OCI-M1 (cell line): Measurements from ENCODE around the gene ZMIZ2.
A peak's percentile ranks its signal among the peaks of the same experiment; 100 is the strongest.
"Not testable (repeated sequence)": the region's sequence is repeated elsewhere in the genome, so short reads cannot be mapped to it uniquely, and the experiment has no call there.

Experiments used
- DNase-seq: peaks from one replicate; lab custom pipeline; 2025; lab: John Stamatoyannopoulos, UW

ZMIZ2 gene

DNA sequence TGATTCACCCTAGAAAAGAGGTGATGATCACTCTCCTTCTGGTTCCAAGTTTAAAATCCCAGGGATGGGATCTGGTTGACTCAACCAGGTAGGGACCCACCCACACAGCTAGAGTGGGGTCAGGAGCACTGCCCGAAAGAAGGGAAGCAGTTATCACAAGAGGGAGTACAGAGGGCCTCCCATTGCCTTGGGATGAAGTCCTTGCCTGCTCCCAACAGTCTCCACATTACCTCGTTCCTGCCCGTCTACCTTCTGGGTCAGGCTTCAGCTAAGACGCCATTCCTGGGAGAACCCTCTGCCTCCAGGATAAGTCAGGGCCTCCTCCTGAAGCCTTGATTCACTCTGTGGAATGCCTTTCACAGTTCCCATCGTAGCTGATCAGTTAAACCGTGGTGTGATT, 23.8 kb downstream of the ZMIZ2 start:
- DNase-seq: no peak

DNA sequence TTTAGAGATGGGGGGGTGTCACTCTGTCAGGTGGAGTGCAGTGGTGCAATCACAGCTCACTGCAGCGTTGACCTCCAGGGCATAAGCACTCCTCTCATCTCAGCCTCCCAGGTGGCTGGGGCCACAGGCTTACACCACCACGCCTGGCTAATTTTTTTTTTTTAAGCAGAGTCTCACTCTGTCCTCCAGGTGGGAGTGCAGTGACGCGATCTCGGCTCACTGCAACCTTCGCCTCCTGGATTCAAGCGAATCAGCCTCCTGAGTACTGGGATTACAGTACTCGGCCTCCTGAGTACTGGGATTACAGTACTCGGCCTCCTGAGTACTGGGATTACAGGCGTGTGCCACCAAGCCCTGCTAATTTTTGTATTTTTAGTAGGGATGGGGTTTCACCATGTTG, 24.2 kb downstream of the ZMIZ2 start:
- DNase-seq: no peak

DNA sequence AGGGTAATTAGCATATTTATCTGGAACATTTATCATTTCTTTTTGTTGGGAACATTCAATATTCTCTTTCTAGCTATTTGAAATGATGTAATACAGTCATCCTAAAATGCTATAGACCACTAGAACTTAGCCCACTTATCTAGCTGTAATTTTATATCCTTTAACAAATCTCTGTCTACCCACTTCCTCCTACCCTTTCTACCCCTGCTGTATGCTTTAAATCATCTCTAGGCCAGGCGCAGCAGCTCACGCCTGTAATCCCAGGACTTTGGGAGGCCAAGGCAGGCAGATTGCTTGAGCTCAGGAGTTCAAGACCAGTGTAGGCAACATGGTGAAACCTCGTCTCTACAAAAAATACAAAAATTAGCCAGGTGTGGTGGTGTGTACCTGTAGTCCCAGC, 25.8 kb downstream of the ZMIZ2 start:
- DNase-seq: not testable (repeated sequence)

- DNase-seq: no peak
Measured at GRCh38 chr7:44775383-44776107, 26.9 kb downstream of the ZMIZ2 start.

DNA sequence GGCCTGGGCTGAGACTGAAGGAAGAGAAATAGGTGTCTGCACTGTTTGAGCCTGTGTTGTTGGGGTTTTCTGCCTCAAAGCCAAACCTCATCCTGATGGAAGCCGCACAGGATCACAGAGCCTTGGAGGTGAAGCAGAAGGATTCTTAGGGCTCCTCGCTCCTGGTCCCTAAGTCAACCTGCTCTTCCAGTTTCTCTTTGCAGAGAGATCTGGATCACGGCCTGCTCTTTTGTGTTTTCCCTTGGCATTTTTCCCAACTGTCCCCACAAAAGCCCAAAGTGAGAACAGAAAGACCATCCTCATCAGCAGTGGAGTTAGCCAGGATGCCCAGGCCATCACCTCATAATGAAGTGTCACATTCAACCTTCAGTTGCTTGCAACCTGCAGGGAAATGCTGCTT, 27.6 kb downstream of the ZMIZ2 start:
- no peak for DNase-seq

- DNase-seq: no peak
Measured at GRCh38 chr7:44782460-44782859, 33.8 kb downstream of the ZMIZ2 start.

GRCh38 chr7:44783407-44783806, 34.8 kb downstream of the ZMIZ2 start:
- DNase-seq: no peak

DNA sequence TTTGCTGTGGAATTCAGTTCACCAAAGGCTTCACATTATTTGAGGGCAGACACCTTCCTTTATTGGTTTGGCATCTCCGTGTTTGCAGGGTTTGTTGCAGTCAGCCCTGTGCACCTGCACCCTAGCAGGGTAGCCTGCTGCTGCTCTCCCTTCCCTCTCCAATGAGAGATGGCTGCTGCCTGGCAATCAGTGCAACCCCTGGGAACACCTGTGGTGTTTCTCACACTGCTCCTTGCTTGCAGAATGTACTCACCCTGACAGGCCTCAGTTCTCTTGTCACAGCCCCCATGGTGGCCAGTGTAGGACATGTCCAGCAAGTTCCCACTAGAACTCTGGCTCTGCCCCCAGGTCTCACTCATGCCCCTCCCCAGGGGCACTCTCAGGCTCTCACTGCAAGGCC, 35.7 kb downstream of the ZMIZ2 start:
- DNase-seq: no peak

DNA sequence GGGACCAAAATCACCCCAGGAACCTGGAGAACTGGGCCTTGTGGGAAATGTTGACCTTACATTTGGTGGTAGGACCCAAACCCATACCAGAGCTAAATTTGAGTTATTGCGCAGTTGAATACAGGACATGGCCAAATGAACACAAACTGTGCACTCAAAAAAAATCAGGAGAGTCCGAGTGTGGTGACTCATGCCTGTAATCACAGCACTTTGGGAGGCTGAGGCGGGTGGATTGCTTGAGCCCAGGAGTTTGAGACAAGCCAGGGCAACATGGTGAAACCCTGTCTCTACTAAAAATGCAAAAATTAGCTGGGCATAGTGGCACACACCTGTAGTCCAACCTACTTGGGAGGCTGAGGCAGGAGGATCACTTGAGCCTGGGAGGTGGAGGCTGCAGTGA, 36.6 kb downstream of the ZMIZ2 start:
- not testable (repeated sequence) for DNase-seq

DNA sequence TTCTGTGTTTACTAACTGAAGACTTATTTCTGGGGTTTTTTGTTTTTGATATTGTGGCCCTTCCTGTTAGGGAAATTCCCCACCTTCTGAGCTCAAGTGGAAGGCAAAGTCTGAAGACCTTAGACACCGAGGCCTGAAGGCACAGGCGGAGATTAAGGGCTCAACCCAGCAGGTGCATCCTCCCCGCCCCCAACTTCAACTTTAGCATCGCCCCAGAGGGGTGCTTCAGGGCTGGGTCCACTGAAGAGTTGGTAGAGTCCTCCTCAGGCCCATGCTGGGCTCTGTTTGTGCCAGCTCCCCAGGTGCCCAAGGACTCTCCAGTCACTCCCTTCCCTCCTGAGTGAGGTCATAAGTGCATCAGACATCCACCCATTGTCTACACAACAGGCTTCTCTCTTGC, 38.4 kb downstream of the ZMIZ2 start:
- DNase-seq: no peak

GRCh38 chr7:44787762-44788161, 39.1 kb downstream of the ZMIZ2 start:
- DNase-seq: no peak

DNA sequence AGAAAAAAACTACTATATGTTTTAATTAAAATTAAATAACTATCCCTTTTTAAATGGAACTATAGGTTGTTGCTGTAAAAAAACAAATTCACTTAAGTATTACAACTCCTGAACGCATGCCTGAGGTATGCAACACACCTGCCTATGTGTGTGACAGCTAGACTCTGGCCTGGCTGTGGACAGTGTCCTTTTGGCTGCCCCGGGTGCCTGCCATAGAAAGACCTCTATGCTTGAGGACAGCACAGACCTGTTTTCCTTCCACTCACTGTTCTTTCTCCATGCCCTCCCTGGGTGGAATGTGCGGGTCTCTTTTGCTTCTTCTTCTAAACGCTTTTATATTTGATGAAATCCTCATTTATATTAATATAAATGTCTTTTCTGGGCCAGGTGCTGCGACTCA, 41.3 kb downstream of the ZMIZ2 start:
- DNase-seq: no peak

GRCh38 chr7:44791278-44792219, 42.9 kb downstream of the ZMIZ2 start:
- DNase-seq: no peak

DNA sequence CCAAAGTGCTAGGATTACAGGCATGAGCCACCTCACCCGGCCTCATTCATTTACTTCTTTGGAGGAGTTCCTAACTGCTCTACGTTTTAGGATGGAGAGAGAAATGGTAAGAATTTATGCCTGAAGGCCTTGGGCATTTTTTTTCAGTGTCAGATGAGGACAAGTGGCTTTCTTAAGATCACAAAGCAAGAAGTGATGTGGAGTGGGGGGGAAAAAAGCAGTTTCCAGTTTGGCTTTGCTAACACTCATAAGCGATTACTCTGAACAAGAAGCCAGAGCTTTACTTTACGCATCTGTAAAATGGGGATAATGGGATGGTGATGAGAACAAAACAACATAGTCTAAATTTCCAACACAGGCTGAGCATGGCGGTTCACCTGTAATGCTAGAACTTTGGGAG, 45.3 kb downstream of the ZMIZ2 start:
- DNase-seq: no peak

- no peak for DNase-seq
Measured at GRCh38 chr7:44794331-44794730, 45.7 kb downstream of the ZMIZ2 start.

- peak; percentile 61 for DNase-seq
Measured at GRCh38 chr7:44796034-44796503, 47.4 kb downstream of the ZMIZ2 start.

DNA sequence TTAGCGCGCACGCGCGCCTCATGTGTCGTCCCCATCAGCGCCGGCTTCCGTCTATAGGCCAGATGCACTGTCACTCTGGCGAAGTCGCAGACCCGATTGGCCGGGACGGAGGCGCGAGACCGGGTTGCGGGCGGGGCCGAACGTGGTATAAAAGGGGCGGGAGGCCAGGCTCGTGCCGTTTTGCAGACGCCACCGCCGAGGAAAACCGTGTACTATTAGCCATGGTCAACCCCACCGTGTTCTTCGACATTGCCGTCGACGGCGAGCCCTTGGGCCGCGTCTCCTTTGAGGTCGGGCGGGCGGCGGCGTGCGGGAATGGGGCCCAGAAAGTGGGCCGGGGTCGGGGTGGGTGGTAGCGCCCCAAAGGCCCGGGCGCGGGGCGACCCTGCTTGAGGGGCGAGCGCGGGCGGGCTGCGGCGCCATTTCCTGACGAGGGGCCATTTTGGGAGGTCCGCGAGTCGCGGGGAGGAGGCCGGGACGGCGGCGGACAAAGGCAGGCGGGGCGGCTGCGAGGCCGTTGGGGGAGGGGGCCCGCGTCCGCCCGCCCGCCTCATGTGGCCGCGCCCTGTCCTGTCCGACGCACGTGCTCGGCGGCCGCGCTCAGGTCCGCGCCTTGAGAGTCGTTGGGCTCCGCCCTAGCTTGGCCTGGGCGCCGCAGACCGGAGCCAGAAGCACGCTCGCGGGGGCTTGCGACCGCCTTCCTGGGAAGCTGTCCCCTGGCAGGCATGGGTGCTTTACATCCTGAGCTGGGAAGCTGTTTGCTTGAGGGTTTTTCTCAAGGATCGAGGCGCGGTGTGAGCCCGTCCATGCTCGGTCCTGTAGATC, 48.1 kb downstream of the ZMIZ2 start, which contains the start of gene PPIA:
Gene PPIA, plus strand, starts transcription at position 178 of the 825 bp plus-strand sequence. Its CDS starts 44 bp downstream, at position 222.
- DNase-seq: peak; percentile 95

GRCh38 chr7:44797329-44798258, 48.9 kb downstream of the ZMIZ2 start:
- DNase-seq: peak; percentile 90

- no peak for DNase-seq
Measured at GRCh38 chr7:44798649-44799305, 50.1 kb downstream of the ZMIZ2 start.

DNA sequence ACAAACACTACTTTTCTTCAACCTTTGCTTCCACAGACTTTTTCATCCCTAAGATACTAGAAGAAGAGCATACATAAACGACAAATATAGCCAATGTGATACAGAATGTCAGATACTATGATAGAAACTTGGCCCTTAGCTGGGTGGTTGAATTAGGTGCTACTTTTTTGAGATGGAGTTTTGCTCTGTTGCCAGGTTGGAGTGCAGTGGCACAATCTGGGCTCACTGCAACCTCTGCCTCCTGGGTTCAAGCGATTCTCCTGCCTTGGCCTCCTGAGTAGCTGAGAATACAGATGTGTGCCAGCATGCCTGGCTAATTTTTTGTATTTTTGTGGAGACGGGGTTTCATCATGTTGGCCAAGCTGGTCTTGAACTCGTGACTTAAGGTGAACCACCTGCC, 51.3 kb downstream of the ZMIZ2 start:
- DNase-seq: no peak
